Skeletal muscle tissue (tissue), 4 donors: ENCODE data around the gene LRP2. TPM values are rescaled to one million over a fixed set of nuclear protein-coding genes. Genes with fewer than 3 reads are reported as not detected.

ENCODE experiments used
- H3K27ac ChIP-seq: one replicate; pipeline ENCODE4 v1.7.0; 2013; ENCODE audit warnings: mild to moderate bottlenecking, low read depth, low read length, inconsistent platforms
- H3K27me3 ChIP-seq, 3 donors: one replicate each; pipeline ENCODE4 v1.7.0; 2013; ENCODE audit warnings: low read length in 3 of 3; ENCODE audit not compliant: control insufficient read depth in 3 of 3, insufficient read depth in 3 of 3
- H3K36me3 ChIP-seq, 3 donors: one replicate each; pipeline ENCODE4 v1.7.0; 2013; ENCODE audit warnings: low read length in 3 of 3; ENCODE audit not compliant: control insufficient read depth in 3 of 3, insufficient read depth in 3 of 3
- H3K4me1 ChIP-seq, 3 donors: one replicate each; pipeline ENCODE4 v1.7.0; 2013; ENCODE audit warnings: low read length in 3 of 3, mild to moderate bottlenecking in 3 of 3; ENCODE audit not compliant: control insufficient read depth in 3 of 3, insufficient read depth in 3 of 3
- H3K4me3 ChIP-seq, 3 donors: one replicate each; pipeline ENCODE4 v1.7.0; 2013; ENCODE audit warnings: low read length in 3 of 3
- H3K9ac ChIP-seq, 3 donors: one replicate each; pipeline ENCODE4 v1.7.0; 2013; ENCODE audit warnings: low read length in 3 of 3, mild to moderate bottlenecking in 3 of 3, moderate library complexity in 2 of 3, low read depth in 1 of 3
- H3K9me3 ChIP-seq, 3 donors: one replicate each; pipeline ENCODE4 v1.7.0; 2013; ENCODE audit warnings: low read length in 3 of 3; ENCODE audit not compliant: control insufficient read depth in 3 of 3
- total RNA-seq: library from RNA; depleted of rRNA; stranded (reverse); fragments of >200 nt; gene quantifications from one replicate; pipeline ENCODE4 v1.2.3, GENCODE V29; 2014
- donor health status: Osteomylitis.

Gene LRP2
- total RNA-seq, 1 donor from 2014 or later, result under 0.01 TPM

DNA sequence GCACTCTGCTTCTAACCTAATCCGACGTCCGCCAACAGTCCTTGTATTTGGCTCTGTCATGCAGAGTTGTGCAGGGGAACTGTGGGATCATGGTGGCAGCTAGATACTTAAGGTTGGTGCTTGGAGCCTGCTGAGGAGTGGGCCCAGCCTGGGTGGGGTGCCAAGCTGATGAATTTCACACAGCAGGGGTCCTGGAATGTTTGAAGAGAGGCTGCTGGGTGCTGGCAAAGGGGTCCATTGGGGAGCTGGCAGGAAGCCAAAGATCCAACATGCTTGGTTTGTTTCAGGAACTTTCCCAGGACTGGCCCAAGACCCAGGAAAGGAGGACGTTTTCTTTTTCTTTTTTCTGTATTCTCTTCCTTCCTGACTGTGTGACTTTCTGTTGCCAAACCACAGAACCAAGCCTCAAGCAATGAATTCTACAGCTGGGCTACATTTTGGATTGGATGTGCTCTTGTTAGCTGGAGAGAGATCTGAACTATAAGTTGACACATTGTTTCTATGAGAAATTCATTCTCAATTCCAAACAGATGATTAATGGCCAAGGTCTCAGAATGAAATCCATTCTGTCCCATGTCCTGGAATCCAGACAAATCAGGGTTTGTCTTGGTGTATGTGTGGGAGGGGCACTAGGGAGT, 243.1 kb downstream of the LRP2 start:
- Histone ChIP-seq H3K9me3 (no peaks in the 10 kb centered on the region), H3K4me1 (no peaks in the 10 kb centered on the region), H3K27me3 (peaks cover 0 to 3% (median 0%) of the 10 kb centered on the region in 3 donors), H3K9ac (no peak overlapping the region), H3K4me3 (no peak overlapping the region), H3K36me3 (no peaks in the 10 kb centered on the region), H3K27ac (no peak overlapping the region)

DNA sequence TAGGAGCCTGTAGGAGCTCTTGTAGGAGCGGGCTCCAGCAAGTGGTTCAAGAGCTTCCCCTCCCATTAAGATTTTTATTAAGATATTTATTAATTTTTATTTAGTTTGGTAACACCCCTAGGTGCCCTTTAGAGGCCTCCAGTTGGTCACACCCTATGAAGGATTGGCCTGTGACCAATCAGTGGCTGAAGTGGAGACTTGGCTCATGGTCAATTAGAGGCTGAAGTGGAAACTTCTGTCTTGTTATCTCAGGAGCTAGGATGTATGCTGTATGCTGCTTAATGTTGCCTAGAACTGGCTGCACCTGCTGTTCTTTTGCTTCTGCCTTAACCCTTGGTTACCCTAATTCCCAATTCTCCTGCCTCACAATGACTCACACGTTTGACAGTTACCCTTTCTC, 244.3 kb downstream of the LRP2 start:
- peaks cover 0 to 3% (median 0%) of the 10 kb centered on the region in 3 donors for H3K27me3 ChIP-seq
- no peak overlapping the region for H3K27ac ChIP-seq
- H3K4me3 ChIP-seq, result no peak overlapping the region
- no peaks in the 10 kb centered on the region for H3K4me1 ChIP-seq
- no peak overlapping the region for H3K9ac ChIP-seq
- no peaks in the 10 kb centered on the region for H3K36me3 ChIP-seq
- H3K9me3 ChIP-seq, result no peaks in the 10 kb centered on the region

DNA sequence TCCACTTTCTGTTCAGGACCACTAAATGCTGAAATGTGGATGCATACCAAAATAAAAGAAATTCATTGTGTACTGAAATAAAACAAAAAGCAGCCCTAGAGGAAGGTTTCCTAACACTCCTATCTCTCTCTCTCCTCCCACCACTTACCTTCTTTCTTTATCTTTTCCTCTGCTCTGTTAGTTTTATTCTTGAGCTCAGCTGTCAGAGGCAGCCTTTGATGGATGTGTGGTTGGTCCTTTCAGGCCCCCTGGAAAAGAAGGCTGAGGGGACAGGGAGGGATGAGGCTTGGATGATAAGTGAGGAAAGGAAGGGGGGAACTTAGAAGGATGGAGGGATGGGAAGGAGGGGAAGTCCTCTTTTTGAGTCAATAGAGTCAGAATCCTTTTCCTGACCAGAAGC, 245.3 kb downstream of the LRP2 start:
- Histone ChIP-seq H3K4me1 (no peaks in the 10 kb centered on the region), H3K27me3 (peaks cover 0 to 3% (median 0%) of the 10 kb centered on the region in 3 donors), H3K9me3 (no peaks in the 10 kb centered on the region), H3K27ac (no peak overlapping the region), H3K4me3 (no peak overlapping the region), H3K9ac (no peak overlapping the region), H3K36me3 (no peaks in the 10 kb centered on the region)

DNA sequence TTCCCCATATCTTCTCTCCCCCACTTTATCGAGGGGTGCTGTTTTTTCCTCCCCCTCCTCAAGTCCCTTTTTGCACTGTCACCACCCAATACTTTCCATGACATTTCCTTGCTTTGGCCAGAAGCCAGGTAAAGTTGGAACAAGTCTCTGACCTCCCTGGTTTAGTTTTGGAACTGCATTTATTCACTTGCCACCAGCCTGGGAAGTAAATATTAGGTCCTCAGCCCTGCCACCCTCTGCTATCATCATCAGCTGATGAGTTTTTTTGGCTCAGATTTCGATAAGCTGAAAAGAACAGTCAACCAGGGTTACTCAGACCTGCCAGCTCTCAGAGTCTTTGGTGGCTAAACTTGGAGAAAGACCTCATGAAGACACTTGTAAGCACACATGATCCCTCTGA, 246.0 kb downstream of the LRP2 start:
- no peak overlapping the region for H3K9ac ChIP-seq
- no peak overlapping the region for H3K27ac ChIP-seq
- H3K9me3 ChIP-seq, result no peaks in the 10 kb centered on the region
- H3K4me3 ChIP-seq, result no peak overlapping the region
- peaks cover 0 to 2% (median 0%) of the 10 kb centered on the region in 3 donors for H3K27me3 ChIP-seq
- H3K36me3 ChIP-seq, result no peaks in the 10 kb centered on the region
- no peaks in the 10 kb centered on the region for H3K4me1 ChIP-seq

DNA sequence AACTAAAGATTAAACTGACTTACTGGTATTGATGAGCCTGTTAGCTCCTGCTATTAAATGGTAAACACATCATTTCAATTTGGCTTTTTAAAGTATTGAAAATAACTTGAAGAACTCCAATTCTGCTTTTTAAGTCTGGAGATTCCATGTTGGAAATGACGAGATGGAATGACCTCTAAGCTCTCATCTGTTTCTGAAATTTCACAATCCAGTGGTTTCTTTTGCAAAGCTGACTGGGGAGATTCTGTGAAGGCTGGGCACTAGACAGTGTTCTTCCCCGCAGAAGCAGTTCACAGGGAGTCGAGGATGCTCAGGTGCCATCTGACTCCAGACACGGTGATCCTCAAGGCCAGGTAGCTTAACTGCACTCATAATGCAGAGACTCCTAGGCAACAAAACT, 248.3 kb downstream of the LRP2 start:
- Histone ChIP-seq H3K27ac (no peak overlapping the region), H3K36me3 (no peaks in the 10 kb centered on the region), H3K9ac (no peak overlapping the region), H3K9me3 (no peaks in the 10 kb centered on the region), H3K4me1 (no peaks in the 10 kb centered on the region), H3K4me3 (no peak overlapping the region), H3K27me3 (peaks cover 0 to 4% (median 0%) of the 10 kb centered on the region in 3 donors)

DNA sequence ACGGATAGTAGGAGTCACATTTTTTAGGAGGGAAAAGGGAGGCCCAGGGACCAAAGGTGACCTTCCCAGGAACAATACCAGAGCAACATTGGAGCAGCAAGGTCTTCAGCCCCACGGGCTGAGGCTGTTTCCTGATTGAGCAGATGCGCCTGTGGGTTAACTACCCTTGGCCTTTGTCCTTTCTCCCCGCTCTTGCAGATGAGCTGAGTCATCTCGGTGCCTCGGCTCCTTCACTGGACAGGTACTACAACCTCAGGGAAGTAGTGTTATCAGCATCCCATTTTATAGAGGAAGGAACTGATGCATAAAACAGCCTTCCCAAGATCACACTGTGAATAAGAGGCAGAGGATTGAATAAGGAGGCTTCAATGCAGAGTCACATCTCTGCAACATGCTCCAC, 249.5 kb downstream of the LRP2 start:
- Histone ChIP-seq H3K9ac (no peak overlapping the region), H3K4me1 (no peaks in the 10 kb centered on the region), H3K36me3 (no peaks in the 10 kb centered on the region), H3K27me3 (peaks cover 0 to 4% (median 0%) of the 10 kb centered on the region in 3 donors), H3K4me3 (no peak overlapping the region), H3K27ac (no peak overlapping the region), H3K9me3 (no peaks in the 10 kb centered on the region)

DNA sequence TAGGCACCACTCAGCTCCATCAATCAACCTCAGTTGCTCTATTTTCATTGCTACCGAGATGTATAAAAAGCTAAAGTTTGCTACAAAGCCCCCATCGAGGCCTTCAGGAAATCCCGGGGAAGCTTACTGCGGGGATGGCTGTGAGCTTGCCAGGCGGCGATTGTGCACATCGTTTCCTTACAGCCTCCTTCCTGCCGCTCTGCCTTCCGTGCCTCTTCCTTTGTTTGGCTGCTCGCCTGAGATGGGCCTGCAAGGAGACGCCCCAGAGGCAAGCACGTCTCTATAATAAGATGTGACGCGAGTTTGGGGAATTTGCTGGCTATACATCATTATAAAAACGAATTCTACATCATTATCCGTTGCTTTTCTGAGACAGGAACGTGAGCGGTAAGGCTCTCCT, 251.4 kb downstream of the LRP2 start:
- H3K4me1 ChIP-seq, result no peaks in the 10 kb centered on the region
- peaks cover 0 to 4% (median 0%) of the 10 kb centered on the region in 3 donors for H3K27me3 ChIP-seq
- H3K36me3 ChIP-seq, result no peaks in the 10 kb centered on the region
- H3K27ac ChIP-seq, result no peak overlapping the region
- H3K4me3 ChIP-seq, result no peak overlapping the region
- H3K9me3 ChIP-seq, result no peaks in the 10 kb centered on the region
- H3K9ac ChIP-seq, result no peak overlapping the region

DNA sequence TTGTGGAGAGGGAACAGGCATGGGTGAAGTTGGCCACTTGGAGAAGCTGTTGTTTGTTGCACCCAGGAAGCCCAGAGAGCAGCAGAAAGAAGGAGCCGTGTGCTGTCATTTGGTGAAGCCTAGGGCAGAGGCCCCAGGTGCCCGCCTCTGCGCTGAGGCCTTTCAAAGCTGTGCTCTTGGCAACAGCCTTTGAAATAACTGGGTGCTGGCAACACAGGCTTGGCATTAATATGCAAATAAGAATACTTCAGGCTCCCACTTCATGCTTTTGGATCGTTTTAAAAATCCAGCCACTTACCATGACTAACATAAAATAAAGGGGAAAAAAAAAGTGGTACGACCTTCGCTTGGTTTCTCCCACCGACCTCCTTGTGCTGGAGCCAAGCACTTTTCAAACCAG, 251.9 kb downstream of the LRP2 start:
- Histone ChIP-seq H3K9me3 (no peaks in the 10 kb centered on the region), H3K27ac (no peak overlapping the region), H3K4me1 (no peaks in the 10 kb centered on the region), H3K9ac (no peak overlapping the region), H3K27me3 (peaks cover 0 to 4% (median 0%) of the 10 kb centered on the region in 3 donors), H3K36me3 (no peaks in the 10 kb centered on the region), H3K4me3 (no peak overlapping the region)

DNA sequence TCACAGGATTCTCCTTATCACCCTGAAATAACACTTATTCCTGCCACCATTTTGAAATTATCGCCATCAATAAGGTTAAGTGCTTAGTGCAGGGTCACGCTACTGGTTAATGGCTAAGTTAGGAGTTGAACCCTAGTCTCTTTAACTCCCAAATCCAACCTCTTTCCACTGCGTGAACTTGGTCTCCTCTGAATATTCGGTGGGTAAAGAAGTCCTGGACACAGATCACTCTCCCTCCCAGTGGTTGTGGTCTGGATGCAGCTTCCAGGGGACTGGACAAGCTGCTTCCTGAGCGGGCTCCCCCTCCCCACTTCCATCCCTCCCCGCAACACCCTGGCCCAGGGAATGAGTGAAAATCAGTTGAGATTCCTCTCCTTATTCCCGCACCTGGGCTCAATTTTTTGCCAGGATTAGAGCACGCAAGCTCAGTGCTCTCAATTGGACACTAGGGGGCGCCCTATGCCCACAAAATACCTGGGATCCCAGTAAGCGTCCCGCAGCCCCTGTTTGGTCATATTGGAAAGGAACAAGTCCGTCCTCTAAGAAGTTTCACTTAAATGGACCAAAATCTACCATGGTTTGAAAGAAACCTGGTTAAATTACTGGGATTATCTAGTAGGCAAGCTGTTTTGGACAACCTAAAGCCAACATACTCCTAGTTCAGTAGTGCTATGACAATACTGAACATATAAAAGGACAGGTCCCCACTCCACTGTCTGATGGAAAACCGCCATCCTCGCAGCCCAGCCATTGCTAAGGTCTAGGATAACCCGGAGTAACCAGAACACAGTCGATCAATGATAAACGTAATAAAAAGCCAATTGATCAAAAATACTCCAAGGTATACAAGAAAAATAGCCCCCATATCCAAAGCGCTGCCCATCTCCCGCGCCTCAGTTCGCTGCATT, 252.6 kb downstream of the LRP2 start:
- Histone ChIP-seq H3K9me3 (no peaks in the 10 kb centered on the region), H3K36me3 (no peaks in the 10 kb centered on the region), H3K27me3 (peaks cover 0 to 4% (median 0%) of the 10 kb centered on the region in 3 donors), H3K4me3 (no peak overlapping the region), H3K27ac (no peak overlapping the region), H3K9ac (no peak overlapping the region), H3K4me1 (no peaks in the 10 kb centered on the region)
